Body of pancreas (tissue), 4 donors: ENCODE measurements around the gene INAFM1. TPM values are rescaled to one million over a fixed set of nuclear protein-coding genes. Genes with fewer than 3 reads are reported as not detected.

Source experiments
- ATAC-seq: fragments of 150-250 bp; one replicate; pipeline ENCODE4 v1.9.1; 2016
- DNase-seq, 4 donors: peaks; one replicate each; pipeline ENCODE4 v3.0.0-alpha.2; 2019
- H3K27ac ChIP-seq, 4 donors: fragments of 200-600 bp; sonication (generic); 1 replicate in 3 of 4; 2 replicates in 1 of 4; pipeline versions ENCODE4 v1.5.1 to v1.6.1; 2016 to 2019; ENCODE audit warnings: mild to moderate bottlenecking in 1 of 4, mixed read lengths in 1 of 4, moderate library complexity in 1 of 4
- H3K27me3 ChIP-seq, 2 donors: fragments of 200-600 bp; sonication (generic); one replicate each; pipeline ENCODE4 v1.6.0; 2016; ENCODE audit warnings: mild to moderate bottlenecking in 1 of 2
- H3K36me3 ChIP-seq, 2 donors: fragments of 200-600 bp; sonication (generic); replicated peaks in 1 of 2; 2 replicates each; pipeline ENCODE4 v1.5.1; 2016; ENCODE audit warnings: low read depth in 2 of 2; ENCODE audit not compliant: insufficient read depth in 1 of 2
- H3K4me1 ChIP-seq: fragments of 200-600 bp; sonication (generic); one replicate; pipeline ENCODE4 v1.6.0; 2016
- H3K4me3 ChIP-seq, 2 donors: fragments of 200-600 bp; sonication (generic); 1 replicate in 1 of 2; 2 replicates in 1 of 2; pipeline ENCODE4 v1.5.1; 2016 to 2019
- H3K9me3 ChIP-seq, 3 donors: fragments of 200-600 bp; sonication (generic); 1 replicate in 2 of 3; 2 replicates in 1 of 3; pipeline ENCODE4 v1.5.1; 2016
- CTCF ChIP-seq, 7 experiments: fragments of 450-650 bp in 4 of 7; fragments of 200-600 bp in 3 of 7; sonication (generic) in 3 of 7; IDR thresholded peaks; one replicate each; pipeline ENCODE4 v1.5.1; 2016 to 2019; ENCODE audit warnings: antibody characterized with exemption in 7 of 7
- POLR2A ChIP-seq, 3 donors: fragments of 450-650 bp; IDR thresholded peaks; one replicate each; pipeline ENCODE4 v1.6.1; 2016; ENCODE audit warnings: antibody characterized with exemption in 3 of 3, mild to moderate bottlenecking in 2 of 3
- WGBS, 2 donors: methylation state at CpG; one replicate each; pipeline ENCODE4 v1.1.5; 2017; 5-methylcytosine and 5-hydroxymethylcytosine counted together
- intact Hi-C: fragments of 100-400 bp; cut with DNase I; formaldehyde crosslinking; loops from one replicate; pipeline ENCODE4 v1.15.1; 2023
- total RNA-seq, 2 donors: library from RNA; depleted of rRNA; stranded (reverse); fragments of >200 nt; gene quantifications; one replicate each; pipeline ENCODE4 v1.1.0, GENCODE V29; 2016

The INAFM1 gene
- total RNA-seq, 2 donors from 2014 or later: 9.1 to 10.2 TPM

- WGBS, 2 donors: 2% methylated on average over 30 of the region's 43 CpGs; no CpG with 5 or more reads in 1 of the 2 donors
These were observed 43.8 kb upstream of the INAFM1 start, which contains the start of gene BBC3 for GRCh38 chr19:47230921-47231214. Gene BBC3, minus strand, starts transcription at chr19:47231199. Its CDS starts 2,768 bp downstream, at chr19:47228431.

GRCh38 chr19:47231215-47232054 is 43.2 kb upstream of the INAFM1 start:
- ATAC-seq (peak; percentile 68), DNase-seq (peak; percentile 90 to 94 (median 93))
- Histone ChIP-seq H3K36me3 (no peaks in the 10 kb centered on the region), H3K9me3 (no peaks in the 10 kb centered on the region), H3K4me1 (peaks cover 53% of the 10 kb centered on the region), H3K27me3 (no peaks in the 10 kb centered on the region), H3K4me3 (no peak overlapping the region), H3K27ac (peak overlapping the region; percentile 75 to 97 (median 93))
- TF ChIP-seq POLR2A (IDR thresholded peaks at IDR 0.05) (peak in 2 of 3 donors; percentile 75 to 80), CTCF (IDR thresholded peaks at IDR 0.05) (no peak)
- 2 to 22% methylated on average over 4 to 28 of the region's 51 CpGs for WGBS, 2 donors
- intact Hi-C loops: no loop called here

More at GRCh38 chr19:47230921-47231214, 43.8 kb upstream of the INAFM1 start, which contains the start of gene BBC3:
- peak within 1 kb of the TSS; percentile 75 to 98 for H3K4me3 ChIP-seq
- intact Hi-C loops: no loop called here
- TF ChIP-seq CTCF (IDR thresholded peaks at IDR 0.05): peak in 1 of 7 experiments; percentile 20
- TF ChIP-seq POLR2A (IDR thresholded peaks at IDR 0.05): peak in 1 of 3 donors; percentile 79
- no peaks in the 10 kb centered on the region for H3K9me3 ChIP-seq
- peaks cover 55% of the 10 kb centered on the region for H3K4me1 ChIP-seq
- no peaks in the 10 kb centered on the region for H3K27me3 ChIP-seq
- no peaks in the 10 kb centered on the region for H3K36me3 ChIP-seq
- ATAC-seq (no peak), DNase-seq (no peak)
- peak within 1 kb of the TSS; percentile 75 to 97 (median 93) for H3K27ac ChIP-seq

- Histone ChIP-seq H3K36me3 (no peaks in the 10 kb centered on the region), H3K9me3 (no peaks in the 10 kb centered on the region), H3K4me3 (no peak overlapping the region), H3K27ac (peak overlapping the region; percentile 8 to 97 (median 86)), H3K4me1 (peaks cover 41% of the 10 kb centered on the region), H3K27me3 (no peaks in the 10 kb centered on the region)
- peak; percentile 7 for ATAC-seq
- peak in 2 of 4 donors; percentile 31 to 53 for DNase-seq
- TF ChIP-seq POLR2A (IDR thresholded peaks at IDR 0.05) (peak in 2 of 3 donors; percentile 55 to 68), CTCF (IDR thresholded peaks at IDR 0.05) (no peak)
- intact Hi-C loops: no loop called here
- 38 to 47% methylated on average over 16 of the region's 16 CpGs for WGBS, 2 donors
These were observed 42.1 kb upstream of the INAFM1 start for GRCh38 chr19:47232422-47233211.

- peaks cover 0 to 5% of the 10 kb centered on the region in 2 donors for H3K27me3 ChIP-seq
- H3K36me3 ChIP-seq: no peaks in the 10 kb centered on the region
- peaks cover 38% of the 10 kb centered on the region for H3K4me1 ChIP-seq
- H3K27ac ChIP-seq: no peak overlapping the region
- TF ChIP-seq CTCF (IDR thresholded peaks at IDR 0.05) (no peak), POLR2A (IDR thresholded peaks at IDR 0.05) (no peak)
- intact Hi-C loops: no loop called here
- no peak for DNase-seq
- H3K4me3 ChIP-seq: no peak overlapping the region
- ATAC-seq: no peak
- 83 to 90% methylated on average over 11 to 12 of the region's 12 CpGs for WGBS, 2 donors
- H3K9me3 ChIP-seq: no peaks in the 10 kb centered on the region
These were observed 38.5 kb upstream of the INAFM1 start for GRCh38 chr19:47236072-47236675.
